ENCODE results near the gene NTRK3. TPM values are rescaled to one million over a fixed set of nuclear protein-coding genes. Genes with fewer than 3 reads are reported as not detected.
A peak's percentile ranks its signal among the peaks of the same experiment; 100 is the strongest.

Gene NTRK3
- total RNA-seq, 2 donors from 2014 or later: 4.2 to 7.2 TPM

DNA sequence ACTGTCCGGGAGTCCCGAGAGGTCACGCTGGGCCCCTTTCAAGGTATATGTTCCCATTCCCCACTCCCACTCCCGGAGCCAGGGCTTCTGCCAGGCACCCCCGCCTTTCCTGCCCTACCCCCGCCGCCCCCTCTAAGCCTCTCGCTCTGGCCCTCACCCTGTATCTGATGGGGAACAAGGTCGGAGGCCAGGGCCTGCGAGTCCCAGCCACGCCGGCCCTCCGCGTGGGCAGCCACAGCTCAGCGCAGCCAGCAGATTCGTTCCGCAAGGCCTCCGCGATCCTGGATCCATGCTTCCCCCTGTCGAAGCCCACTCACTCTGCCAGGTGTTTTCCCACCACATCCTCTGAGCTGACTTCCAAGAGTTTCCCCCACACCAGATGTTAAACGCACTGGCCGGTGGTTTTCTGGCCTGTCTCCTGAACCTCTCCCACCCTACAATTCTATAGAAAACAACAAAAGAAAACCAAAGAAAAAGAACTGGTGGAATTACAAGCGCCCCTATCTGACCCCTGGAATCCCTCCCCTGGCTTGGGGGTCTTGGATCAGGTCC is 303.7 kb downstream of the NTRK3 start:
- TF ChIP-seq, protein P1, sequence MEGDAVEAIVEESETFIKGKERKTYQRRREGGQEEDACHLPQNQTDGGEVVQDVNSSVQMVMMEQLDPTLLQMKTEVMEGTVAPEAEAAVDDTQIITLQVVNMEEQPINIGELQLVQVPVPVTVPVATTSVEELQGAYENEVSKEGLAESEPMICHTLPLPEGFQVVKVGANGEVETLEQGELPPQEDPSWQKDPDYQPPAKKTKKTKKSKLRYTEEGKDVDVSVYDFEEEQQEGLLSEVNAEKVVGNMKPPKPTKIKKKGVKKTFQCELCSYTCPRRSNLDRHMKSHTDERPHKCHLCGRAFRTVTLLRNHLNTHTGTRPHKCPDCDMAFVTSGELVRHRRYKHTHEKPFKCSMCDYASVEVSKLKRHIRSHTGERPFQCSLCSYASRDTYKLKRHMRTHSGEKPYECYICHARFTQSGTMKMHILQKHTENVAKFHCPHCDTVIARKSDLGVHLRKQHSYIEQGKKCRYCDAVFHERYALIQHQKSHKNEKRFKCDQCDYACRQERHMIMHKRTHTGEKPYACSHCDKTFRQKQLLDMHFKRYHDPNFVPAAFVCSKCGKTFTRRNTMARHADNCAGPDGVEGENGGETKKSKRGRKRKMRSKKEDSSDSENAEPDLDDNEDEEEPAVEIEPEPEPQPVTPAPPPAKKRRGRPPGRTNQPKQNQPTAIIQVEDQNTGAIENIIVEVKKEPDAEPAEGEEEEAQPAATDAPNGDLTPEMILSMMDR (IDR thresholded peaks at IDR 0.05): no peak
- TF ChIP-seq POLR2A (IDR thresholded peaks at IDR 0.05) (no peak), POLR2AphosphoS5 (IDR thresholded peaks at IDR 0.05) (no peak)
- DNase-seq (ENCODE audit: low spot score): no peak
- 97% methylated on average over 23 of the region's 23 CpGs for WGBS
- Histone ChIP-seq H3K9me3 (no peaks in the 10 kb centered on the region), H3K27me3 (replicated peaks; ENCODE audit: insufficient read depth) (no peaks in the 10 kb centered on the region), H3K36me3 (no peaks in the 10 kb centered on the region), H3K4me3 (no peak overlapping the region), H3K4me1 (replicated peaks) (no peaks in the 10 kb centered on the region), H3K27ac (no peak overlapping the region)
- intact Hi-C loops (cut with DNase I): loop anchor here (10.0 kb wide), 1 partner anchor 52 kb away; no protein-coding TSS in a partner anchor

DNA sequence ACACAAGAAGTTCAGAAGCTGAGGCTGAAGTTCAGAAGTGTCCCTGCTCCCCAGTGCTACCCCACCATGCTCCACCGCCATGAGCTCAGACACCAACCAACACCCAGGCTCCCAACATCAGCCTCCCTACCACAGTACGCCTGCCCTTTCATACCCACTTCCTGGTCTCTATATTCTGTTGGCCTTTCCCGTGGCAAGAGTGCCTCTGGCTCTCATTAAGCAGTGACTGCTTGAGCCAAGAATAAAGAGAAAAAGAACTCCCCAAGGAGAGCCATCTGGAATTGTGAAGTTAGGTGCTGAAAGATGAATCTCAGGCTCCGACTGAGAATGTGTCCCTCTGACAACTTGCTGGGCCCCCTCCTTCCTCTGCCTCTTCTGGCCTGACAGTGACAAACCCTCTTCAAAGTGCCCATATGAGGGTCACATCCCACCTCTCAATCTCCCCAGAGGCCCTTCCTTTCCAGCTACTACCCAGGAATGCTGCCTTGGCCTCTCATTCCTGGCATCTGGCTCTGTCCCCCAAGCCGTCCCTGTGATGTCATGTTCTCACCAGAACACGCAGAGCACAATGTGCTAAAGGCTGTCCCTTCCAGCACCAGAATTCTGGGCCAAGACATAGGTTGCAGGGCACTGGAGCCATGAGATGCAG is 306.8 kb downstream of the NTRK3 start:
- intact Hi-C loops (cut with DNase I): loop anchor here (10.0 kb wide), 2 partner anchors 55 to 295 kb away; no protein-coding TSS in a partner anchor
- peak overlapping the region; percentile 57 to 74 for H3K27ac ChIP-seq
- H3K9me3 ChIP-seq: no peaks in the 10 kb centered on the region
- TF ChIP-seq POLR2AphosphoS5 (IDR thresholded peaks at IDR 0.05): no peak
- TF ChIP-seq POLR2A (IDR thresholded peaks at IDR 0.05): no peak
- TF ChIP-seq, protein P1 (IDR thresholded peaks at IDR 0.05): no peak
- H3K4me3 ChIP-seq: no peak overlapping the region
- DNase-seq (ENCODE audit: low spot score): no peak
- no peaks in the 10 kb centered on the region for H3K36me3 ChIP-seq
- H3K4me1 ChIP-seq (replicated peaks): no peaks in the 10 kb centered on the region
- no peaks in the 10 kb centered on the region for H3K27me3 ChIP-seq (replicated peaks; ENCODE audit: insufficient read depth)
- whole genome bisulfite sequencing: 62% methylated on average over 6 of the region's 6 CpGs

DNA sequence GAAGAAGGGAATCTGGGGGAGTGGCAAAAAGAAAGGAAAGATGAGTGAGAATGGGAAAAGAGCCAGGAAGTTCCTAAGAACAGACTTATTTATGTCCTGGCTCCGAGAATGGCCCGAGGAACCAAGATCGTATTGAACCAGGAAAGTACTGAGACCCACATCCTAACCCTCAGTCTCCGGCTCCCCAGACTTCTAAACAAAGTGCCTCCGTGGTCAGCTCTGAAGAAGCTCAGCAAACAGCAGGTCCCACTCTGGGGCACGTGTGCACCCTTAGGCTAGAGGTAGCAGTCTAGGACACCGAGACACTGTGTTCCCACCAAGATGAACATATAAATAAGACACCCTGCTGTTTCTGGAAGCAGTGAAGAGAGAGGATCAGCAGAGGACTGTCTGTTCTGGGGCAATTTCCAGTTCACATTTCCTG is 307.4 kb downstream of the NTRK3 start:
- DNase-seq (ENCODE audit: low spot score): no peak

DNA sequence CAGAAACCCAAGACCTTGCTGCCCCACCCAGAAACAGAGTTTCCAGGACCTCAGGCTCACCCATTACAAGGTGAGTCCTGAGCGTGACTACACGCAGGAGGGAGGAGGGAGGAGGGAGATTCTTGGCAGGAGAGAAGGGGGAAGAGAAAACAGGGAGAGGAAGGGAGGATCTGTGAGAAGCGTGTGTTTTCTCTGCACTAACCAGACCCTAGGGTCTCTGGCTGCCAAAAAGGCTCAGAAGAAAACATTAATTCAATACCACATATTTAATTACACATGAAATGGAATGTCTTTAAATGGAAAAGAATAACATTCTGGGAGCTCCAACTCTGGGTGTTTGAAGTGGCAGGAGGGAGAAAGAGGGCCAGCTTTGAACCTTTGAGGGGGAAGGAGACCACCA is 309.0 kb downstream of the NTRK3 start:
- DNase-seq (ENCODE audit: low spot score): no peak
- Histone ChIP-seq H3K36me3 (no peaks in the 10 kb centered on the region), H3K9me3 (no peaks in the 10 kb centered on the region), H3K27me3 (replicated peaks; ENCODE audit: insufficient read depth) (no peaks in the 10 kb centered on the region), H3K4me3 (no peak overlapping the region), H3K27ac (peak overlapping the region; percentile 57 to 74), H3K4me1 (replicated peaks) (no peaks in the 10 kb centered on the region)
- TF ChIP-seq, protein P1 (IDR thresholded peaks at IDR 0.05): no peak
- TF ChIP-seq POLR2AphosphoS5 (IDR thresholded peaks at IDR 0.05): no peak
- TF ChIP-seq POLR2A (IDR thresholded peaks at IDR 0.05): no peak
- 29% methylated on average over 3 of the region's 3 CpGs for whole genome bisulfite sequencing
- intact Hi-C loops (cut with DNase I): loop anchor here (10.0 kb wide), 1 partner anchor 297 kb away; no protein-coding TSS in a partner anchor

More for the DNA sequence above, 307.4 kb downstream of the NTRK3 start:
- no peak overlapping the region for H3K4me3 ChIP-seq
- no peaks in the 10 kb centered on the region for H3K9me3 ChIP-seq
- no peaks in the 10 kb centered on the region for H3K4me1 ChIP-seq (replicated peaks)
- H3K36me3 ChIP-seq: no peaks in the 10 kb centered on the region
- no peaks in the 10 kb centered on the region for H3K27me3 ChIP-seq (replicated peaks; ENCODE audit: insufficient read depth)
- peak overlapping the region; percentile 57 to 74 for H3K27ac ChIP-seq
- no peak for TF ChIP-seq POLR2A (IDR thresholded peaks at IDR 0.05)
- peak; percentile 46 for TF ChIP-seq POLR2AphosphoS5 (IDR thresholded peaks at IDR 0.05)
- intact Hi-C loops (cut with DNase I): loop anchor here (10.0 kb wide), 1 partner anchor 296 kb away; no protein-coding TSS in a partner anchor
- WGBS: 65% methylated on average over 7 of the region's 7 CpGs

DNA sequence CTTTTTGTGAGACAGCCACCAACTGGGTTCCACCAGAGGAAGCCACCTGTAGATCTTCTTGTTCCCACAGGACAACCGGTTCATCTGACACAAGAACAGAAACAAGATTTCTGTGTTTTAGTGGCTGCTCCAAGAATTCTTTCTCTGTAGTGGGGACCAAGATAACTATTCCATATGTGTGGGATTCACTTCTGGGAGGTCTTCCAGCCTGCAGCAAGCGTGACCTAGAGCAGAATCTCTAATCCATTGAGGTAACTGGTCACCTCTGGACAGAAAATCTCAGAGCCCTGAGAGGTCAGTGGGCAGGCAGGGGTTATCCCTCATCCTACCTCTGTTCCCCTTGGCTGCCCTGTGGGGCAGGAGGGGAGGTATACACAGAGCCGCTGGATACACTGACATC is 311.3 kb downstream of the NTRK3 start:
- WGBS: 81% methylated on average over 3 of the region's 3 CpGs
- Histone ChIP-seq H3K4me1 (replicated peaks) (no peaks in the 10 kb centered on the region), H3K9me3 (no peaks in the 10 kb centered on the region), H3K4me3 (no peak overlapping the region), H3K27ac (no peak overlapping the region), H3K36me3 (no peaks in the 10 kb centered on the region), H3K27me3 (replicated peaks; ENCODE audit: insufficient read depth) (no peaks in the 10 kb centered on the region)
- TF ChIP-seq POLR2AphosphoS5 (IDR thresholded peaks at IDR 0.05): no peak
- no peak for TF ChIP-seq POLR2A (IDR thresholded peaks at IDR 0.05)
- TF ChIP-seq, protein P1 (IDR thresholded peaks at IDR 0.05): no peak
- intact Hi-C loops (cut with DNase I): loop anchor here (10.0 kb wide), 1 partner anchor 300 kb away; no protein-coding TSS in a partner anchor
- DNase-seq (ENCODE audit: low spot score): no peak

All from prostate gland (tissue), 2 donors.